HL-60 (cell line): ENCODE data around the gene MSRB3.

ENCODE experiments used
- GABPA ChIP-seq: IDR thresholded peaks from 2 replicates; pipeline ENCODE4 v1.6.1; 2012; ENCODE audit warnings: low read depth
- SPI1 ChIP-seq: IDR thresholded peaks from 2 replicates; pipeline ENCODE4 v1.6.1; 2012; ENCODE audit warnings: low read depth, mild to moderate bottlenecking, borderline replicate concordance
- TF ChIP-seq, protein P1 (sequence below): IDR thresholded peaks from one replicate; pipeline ENCODE4 v1.5.1; 2011; ENCODE audit warnings: low read length, control low read depth, inconsistent platforms; ENCODE audit not compliant: insufficient read depth
- TF ChIP-seq, protein P2 (sequence below): IDR thresholded peaks from 2 replicates; pipeline ENCODE4 v1.6.1; 2012; ENCODE audit warnings: low read depth; ENCODE audit not compliant: insufficient replicate concordance

DNA sequence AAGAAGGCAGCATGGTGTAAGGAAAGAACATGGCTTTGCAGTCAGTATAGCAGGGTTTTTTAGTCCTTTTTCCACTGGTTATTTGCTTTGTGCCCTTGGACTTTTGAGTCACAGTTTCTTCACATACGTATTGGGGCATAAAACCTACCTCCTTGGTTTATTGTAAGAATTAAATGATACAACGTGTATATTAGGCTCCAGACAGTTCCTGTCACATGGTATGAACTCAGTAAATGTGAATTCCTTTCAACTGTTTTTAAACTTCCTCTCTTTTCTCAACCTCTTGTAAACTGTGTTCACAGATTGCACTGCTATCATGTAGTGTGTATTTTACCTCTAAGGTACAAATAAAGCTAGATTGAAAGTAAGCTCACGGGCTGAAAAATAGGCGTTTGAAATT lies 29.5 kb downstream of the MSRB3 start:
- TF ChIP-seq, protein P1, sequence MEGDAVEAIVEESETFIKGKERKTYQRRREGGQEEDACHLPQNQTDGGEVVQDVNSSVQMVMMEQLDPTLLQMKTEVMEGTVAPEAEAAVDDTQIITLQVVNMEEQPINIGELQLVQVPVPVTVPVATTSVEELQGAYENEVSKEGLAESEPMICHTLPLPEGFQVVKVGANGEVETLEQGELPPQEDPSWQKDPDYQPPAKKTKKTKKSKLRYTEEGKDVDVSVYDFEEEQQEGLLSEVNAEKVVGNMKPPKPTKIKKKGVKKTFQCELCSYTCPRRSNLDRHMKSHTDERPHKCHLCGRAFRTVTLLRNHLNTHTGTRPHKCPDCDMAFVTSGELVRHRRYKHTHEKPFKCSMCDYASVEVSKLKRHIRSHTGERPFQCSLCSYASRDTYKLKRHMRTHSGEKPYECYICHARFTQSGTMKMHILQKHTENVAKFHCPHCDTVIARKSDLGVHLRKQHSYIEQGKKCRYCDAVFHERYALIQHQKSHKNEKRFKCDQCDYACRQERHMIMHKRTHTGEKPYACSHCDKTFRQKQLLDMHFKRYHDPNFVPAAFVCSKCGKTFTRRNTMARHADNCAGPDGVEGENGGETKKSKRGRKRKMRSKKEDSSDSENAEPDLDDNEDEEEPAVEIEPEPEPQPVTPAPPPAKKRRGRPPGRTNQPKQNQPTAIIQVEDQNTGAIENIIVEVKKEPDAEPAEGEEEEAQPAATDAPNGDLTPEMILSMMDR, result no peak
- TF ChIP-seq GABPA (no peak), SPI1 (peak; percentile 48; the same call in 1 of the 2 replicates)
- TF ChIP-seq, protein P2, sequence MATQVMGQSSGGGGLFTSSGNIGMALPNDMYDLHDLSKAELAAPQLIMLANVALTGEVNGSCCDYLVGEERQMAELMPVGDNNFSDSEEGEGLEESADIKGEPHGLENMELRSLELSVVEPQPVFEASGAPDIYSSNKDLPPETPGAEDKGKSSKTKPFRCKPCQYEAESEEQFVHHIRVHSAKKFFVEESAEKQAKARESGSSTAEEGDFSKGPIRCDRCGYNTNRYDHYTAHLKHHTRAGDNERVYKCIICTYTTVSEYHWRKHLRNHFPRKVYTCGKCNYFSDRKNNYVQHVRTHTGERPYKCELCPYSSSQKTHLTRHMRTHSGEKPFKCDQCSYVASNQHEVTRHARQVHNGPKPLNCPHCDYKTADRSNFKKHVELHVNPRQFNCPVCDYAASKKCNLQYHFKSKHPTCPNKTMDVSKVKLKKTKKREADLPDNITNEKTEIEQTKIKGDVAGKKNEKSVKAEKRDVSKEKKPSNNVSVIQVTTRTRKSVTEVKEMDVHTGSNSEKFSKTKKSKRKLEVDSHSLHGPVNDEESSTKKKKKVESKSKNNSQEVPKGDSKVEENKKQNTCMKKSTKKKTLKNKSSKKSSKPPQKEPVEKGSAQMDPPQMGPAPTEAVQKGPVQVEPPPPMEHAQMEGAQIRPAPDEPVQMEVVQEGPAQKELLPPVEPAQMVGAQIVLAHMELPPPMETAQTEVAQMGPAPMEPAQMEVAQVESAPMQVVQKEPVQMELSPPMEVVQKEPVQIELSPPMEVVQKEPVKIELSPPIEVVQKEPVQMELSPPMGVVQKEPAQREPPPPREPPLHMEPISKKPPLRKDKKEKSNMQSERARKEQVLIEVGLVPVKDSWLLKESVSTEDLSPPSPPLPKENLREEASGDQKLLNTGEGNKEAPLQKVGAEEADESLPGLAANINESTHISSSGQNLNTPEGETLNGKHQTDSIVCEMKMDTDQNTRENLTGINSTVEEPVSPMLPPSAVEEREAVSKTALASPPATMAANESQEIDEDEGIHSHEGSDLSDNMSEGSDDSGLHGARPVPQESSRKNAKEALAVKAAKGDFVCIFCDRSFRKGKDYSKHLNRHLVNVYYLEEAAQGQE, result no peak
